ENCODE data around the gene CACNA1B. TPM values are rescaled to one million over a fixed set of nuclear protein-coding genes. Genes with fewer than 3 reads are reported as not detected.

Gene CACNA1B
- total and polyA plus RNA-seq, 3 donors from 2014 or later, result 7.6 to 15.7 (median 11.0) TPM

DNA sequence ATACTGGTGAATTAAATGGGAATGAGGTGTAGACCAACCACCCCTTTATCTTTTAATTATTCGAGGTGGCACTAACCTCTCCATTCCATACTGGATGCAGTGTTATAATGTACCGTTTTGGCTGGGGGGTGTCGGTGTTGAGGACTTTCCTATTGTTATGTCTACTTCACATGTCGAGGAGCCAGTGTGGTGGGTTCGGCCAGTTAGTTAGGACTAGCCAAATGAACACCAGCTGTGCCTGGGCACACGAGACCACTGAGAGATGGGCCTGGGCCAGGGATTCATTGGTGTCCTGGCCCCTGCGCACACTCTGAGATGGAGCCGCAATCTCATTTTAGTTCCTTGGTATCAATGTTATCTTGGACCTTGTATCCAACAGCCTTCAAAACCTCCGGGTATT lies 186.2 kb downstream of the CACNA1B start:
- Histone ChIP-seq H3K4me1 (no peaks in the 10 kb centered on the region), H3K36me3 (ENCODE audit: low read depth, missing control alignments) (no peaks in the 10 kb centered on the region), H3K27me3 (no peaks in the 10 kb centered on the region), H3K4me3 (no peak overlapping the region), H3K9me3 (no peaks in the 10 kb centered on the region), H3K27ac (no peak overlapping the region)
- TF ChIP-seq, protein P1, sequence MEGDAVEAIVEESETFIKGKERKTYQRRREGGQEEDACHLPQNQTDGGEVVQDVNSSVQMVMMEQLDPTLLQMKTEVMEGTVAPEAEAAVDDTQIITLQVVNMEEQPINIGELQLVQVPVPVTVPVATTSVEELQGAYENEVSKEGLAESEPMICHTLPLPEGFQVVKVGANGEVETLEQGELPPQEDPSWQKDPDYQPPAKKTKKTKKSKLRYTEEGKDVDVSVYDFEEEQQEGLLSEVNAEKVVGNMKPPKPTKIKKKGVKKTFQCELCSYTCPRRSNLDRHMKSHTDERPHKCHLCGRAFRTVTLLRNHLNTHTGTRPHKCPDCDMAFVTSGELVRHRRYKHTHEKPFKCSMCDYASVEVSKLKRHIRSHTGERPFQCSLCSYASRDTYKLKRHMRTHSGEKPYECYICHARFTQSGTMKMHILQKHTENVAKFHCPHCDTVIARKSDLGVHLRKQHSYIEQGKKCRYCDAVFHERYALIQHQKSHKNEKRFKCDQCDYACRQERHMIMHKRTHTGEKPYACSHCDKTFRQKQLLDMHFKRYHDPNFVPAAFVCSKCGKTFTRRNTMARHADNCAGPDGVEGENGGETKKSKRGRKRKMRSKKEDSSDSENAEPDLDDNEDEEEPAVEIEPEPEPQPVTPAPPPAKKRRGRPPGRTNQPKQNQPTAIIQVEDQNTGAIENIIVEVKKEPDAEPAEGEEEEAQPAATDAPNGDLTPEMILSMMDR (IDR thresholded peaks at IDR 0.05), result no peak
- no peak for TF ChIP-seq POLR2A (IDR thresholded peaks at IDR 0.05)
- DNase-seq, result no peak
- WGBS, 2 donors, result 80 to 82% methylated on average over 9 of the region's 9 CpGs
- intact Hi-C loops (cut with DNase I; ENCODE audit: low total_unique reads), result no loop called here

DNA sequence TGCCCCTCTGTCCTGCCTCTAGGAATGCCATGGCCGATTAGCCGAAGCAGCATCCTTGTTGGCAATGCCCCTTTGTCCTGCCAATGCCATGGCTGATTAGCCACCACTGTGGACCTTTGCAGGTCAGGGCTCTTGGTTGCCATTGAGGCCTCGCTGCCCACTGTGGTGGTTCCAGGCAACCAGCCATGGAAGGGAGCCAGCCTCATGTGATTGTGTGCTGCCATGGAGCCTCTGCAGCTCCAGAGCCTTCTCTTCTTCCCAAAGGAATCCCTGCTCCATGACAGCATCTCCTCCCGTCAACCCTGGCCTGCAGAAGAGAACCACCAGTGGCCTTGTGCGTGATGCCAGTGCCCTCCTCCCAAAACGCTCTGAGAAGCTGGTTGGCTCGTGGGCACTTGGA lies 187.0 kb downstream of the CACNA1B start:
- no peaks in the 10 kb centered on the region for H3K27me3 ChIP-seq
- DNase-seq, result no peak
- H3K4me1 ChIP-seq, result no peaks in the 10 kb centered on the region
- H3K27ac ChIP-seq, result no peak overlapping the region
- H3K9me3 ChIP-seq, result no peaks in the 10 kb centered on the region
- H3K4me3 ChIP-seq, result no peak overlapping the region
- no peak for TF ChIP-seq POLR2A (IDR thresholded peaks at IDR 0.05)
- TF ChIP-seq, protein P1 (IDR thresholded peaks at IDR 0.05), result no peak
- intact Hi-C loops (cut with DNase I; ENCODE audit: low total_unique reads), result no loop called here
- H3K36me3 ChIP-seq (ENCODE audit: low read depth, missing control alignments), result no peaks in the 10 kb centered on the region
- 85 to 93% methylated on average over 7 of the region's 7 CpGs for WGBS, 2 donors

DNA sequence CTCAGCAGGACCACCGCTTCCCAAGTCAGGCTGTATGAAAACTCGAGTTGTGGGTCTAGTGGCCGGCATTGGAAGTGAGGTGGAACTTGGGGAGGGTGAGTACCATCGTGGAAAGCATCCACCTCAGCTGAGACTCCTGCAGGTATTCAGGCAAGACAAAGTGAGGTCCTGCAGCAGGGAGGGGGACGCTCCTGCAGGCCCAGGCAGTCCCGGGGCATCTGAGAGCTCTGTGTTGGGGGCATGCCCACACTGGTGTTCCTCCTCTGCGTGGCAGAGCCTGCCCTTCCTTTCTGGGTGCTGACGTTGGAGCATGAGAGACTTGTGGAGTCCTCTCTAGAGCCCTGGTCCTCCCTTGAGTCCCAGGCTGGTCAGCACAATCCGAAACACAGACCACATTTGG lies 187.7 kb downstream of the CACNA1B start:
- WGBS, 2 donors, result 87% methylated on average over 6 to 9 of the region's 9 CpGs
- no peak overlapping the region for H3K4me3 ChIP-seq

DNA sequence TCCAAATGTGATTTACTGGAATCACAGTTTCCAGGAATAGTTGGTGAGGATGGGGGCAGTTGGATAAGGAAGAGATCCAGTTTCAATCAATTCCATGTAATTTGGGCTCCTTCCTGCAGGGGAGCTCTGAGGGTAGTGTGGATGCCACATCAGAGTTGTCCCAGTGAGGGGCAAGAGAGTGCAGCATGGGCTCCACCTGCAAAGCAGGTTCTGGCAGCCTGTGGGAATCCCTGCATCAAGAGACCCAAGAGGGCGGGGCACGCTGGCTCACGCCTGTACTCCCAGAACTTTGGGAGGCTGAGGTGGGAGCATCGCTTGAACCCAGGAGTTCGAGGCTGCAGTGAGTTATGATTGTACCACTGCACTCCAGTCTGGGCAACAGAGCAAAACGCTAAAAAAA lies 188.5 kb downstream of the CACNA1B start:
- 72 to 79% methylated on average over 6 of the region's 6 CpGs for WGBS, 2 donors
- Histone ChIP-seq H3K9me3 (no peaks in the 10 kb centered on the region), H3K36me3 (ENCODE audit: low read depth, missing control alignments) (no peaks in the 10 kb centered on the region), H3K4me3 (no peak overlapping the region), H3K4me1 (no peaks in the 10 kb centered on the region), H3K27me3 (no peaks in the 10 kb centered on the region), H3K27ac (no peak overlapping the region)
- intact Hi-C loops (cut with DNase I; ENCODE audit: low total_unique reads), result no loop called here
- DNase-seq, result no peak
- TF ChIP-seq, protein P1 (IDR thresholded peaks at IDR 0.05), result no peak
- no peak for TF ChIP-seq POLR2A (IDR thresholded peaks at IDR 0.05)

More for the DNA sequence above, 187.7 kb downstream of the CACNA1B start:
- Histone ChIP-seq H3K27ac (no peak overlapping the region), H3K36me3 (ENCODE audit: low read depth, missing control alignments) (no peaks in the 10 kb centered on the region), H3K27me3 (no peaks in the 10 kb centered on the region), H3K9me3 (no peaks in the 10 kb centered on the region), H3K4me1 (no peaks in the 10 kb centered on the region)
- intact Hi-C loops (cut with DNase I; ENCODE audit: low total_unique reads), result no loop called here
- TF ChIP-seq, protein P1 (IDR thresholded peaks at IDR 0.05), result no peak
- no peak for DNase-seq

DNA sequence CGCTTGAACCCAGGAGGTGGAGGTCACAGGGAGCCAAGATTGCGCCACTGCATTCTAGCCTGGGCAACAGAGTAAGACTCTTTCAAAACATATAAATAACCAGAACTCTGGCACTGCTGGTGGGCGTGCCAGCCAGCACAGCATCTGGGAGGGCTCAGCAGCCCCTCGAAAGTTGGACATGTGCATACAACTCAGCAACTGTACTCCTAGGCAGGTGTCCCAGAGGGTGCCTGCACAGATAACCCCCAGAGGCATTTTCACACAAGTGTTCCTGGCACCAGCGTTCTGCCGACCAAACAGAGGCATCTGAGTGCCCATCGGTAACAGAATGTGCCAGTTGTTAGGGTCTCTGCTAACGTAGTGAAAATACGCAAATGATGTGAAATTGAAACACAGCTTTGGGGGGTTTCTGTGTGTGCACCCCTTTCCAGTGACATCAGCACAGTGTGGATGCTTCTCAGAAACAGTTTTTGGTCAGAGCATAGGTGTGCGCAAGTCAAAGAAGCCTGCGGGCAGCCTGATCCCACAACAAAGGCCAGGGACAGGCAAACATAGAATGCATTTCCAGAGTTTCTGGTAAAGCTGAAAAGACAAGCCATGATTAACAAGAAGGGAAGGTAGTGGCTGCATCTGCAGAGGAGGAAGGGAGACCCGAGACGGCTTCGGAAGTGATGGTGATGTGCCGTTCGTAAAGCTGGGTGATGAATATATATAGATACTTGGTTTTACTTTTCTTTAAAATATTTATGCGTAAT lies 190.2 kb downstream of the CACNA1B start:
- 84 to 87% methylated on average over 16 to 17 of the region's 17 CpGs for WGBS, 2 donors
- no peak overlapping the region for H3K4me3 ChIP-seq
- H3K27ac ChIP-seq, result no peak overlapping the region
- intact Hi-C loops (cut with DNase I; ENCODE audit: low total_unique reads), result no loop called here
- no peaks in the 10 kb centered on the region for H3K36me3 ChIP-seq (ENCODE audit: low read depth, missing control alignments)
- no peaks in the 10 kb centered on the region for H3K9me3 ChIP-seq
- no peaks in the 10 kb centered on the region for H3K27me3 ChIP-seq
- TF ChIP-seq, protein P1 (IDR thresholded peaks at IDR 0.05), result no peak
- no peak for TF ChIP-seq POLR2A (IDR thresholded peaks at IDR 0.05)
- DNase-seq, result no peak
- no peaks in the 10 kb centered on the region for H3K4me1 ChIP-seq

Data from testis (tissue), 3 donors.